ENCODE data around the gene PDE5A. TPM values are rescaled to one million over a fixed set of nuclear protein-coding genes. Genes with fewer than 3 reads are reported as not detected.
"Not testable (repeated sequence)": the region's sequence is repeated elsewhere in the genome, so short reads cannot be mapped to it uniquely, and the experiment has no call there.

The PDE5A gene
- total RNA-seq, 2 donors from 2014 or later, result 6.7 to 43.2 TPM

- Mint-ChIP-seq H3K27ac (no peak overlapping the region), H3K4me3 (no peak overlapping the region), H3K4me1 (peaks cover 5% of the 10 kb centered on the region), H3K36me3 (ENCODE audit: low read depth) (peaks cover 7% of the 10 kb centered on the region), H3K27me3 (no peaks in the 10 kb centered on the region)
- ATAC-seq, result no peak
- no peaks in the 10 kb centered on the region for H3K9me3 ChIP-seq (ENCODE audit: control insufficient read depth, low read length, poor library complexity, severe bottlenecking)
- no peak for DNase-seq
Measured at GRCh38 chr4:119480331-119480730, 148.3 kb downstream of the PDE5A start.

GRCh38 chr4:119479835-119480234, 148.8 kb downstream of the PDE5A start:
- DNase-seq (no peak), ATAC-seq (no peak)
- H3K9me3 ChIP-seq (ENCODE audit: control insufficient read depth, low read length, poor library complexity, severe bottlenecking), result no peaks in the 10 kb centered on the region
- H3K36me3 Mint-ChIP-seq (ENCODE audit: low read depth), result peaks cover 7% of the 10 kb centered on the region
- peaks cover 5% of the 10 kb centered on the region for H3K4me1 Mint-ChIP-seq
- no peaks in the 10 kb centered on the region for H3K27me3 Mint-ChIP-seq
- H3K4me3 Mint-ChIP-seq, result no peak overlapping the region
- H3K27ac Mint-ChIP-seq, result no peak overlapping the region

DNA sequence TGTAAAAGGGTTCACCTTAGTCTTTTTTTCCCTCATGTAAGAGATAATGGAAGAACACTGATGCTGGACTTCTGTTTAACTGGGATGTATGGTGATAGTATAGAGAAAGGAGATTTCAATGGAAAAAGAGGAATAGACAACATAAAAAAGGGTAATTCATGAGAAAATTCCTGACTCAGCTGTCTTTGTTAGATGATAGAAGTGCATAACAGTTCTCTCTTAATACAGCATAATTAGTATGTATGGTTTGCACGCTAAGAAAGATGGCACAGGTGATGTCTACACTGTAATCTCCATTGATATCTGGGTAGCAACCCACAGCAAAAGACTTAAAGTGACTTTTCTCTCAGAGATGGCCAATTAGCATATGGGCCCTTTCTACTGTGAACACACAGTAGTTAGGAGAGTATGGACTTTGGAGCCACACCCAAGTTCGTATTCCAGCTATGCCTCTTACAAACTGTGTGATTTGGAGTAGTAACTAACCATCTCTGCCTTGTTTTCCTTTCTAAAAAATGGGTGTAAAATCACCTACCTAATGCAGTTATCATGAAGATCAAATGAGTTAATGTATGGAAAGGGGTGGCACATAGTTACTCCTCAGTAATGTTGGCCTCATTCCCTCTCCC, 149.3 kb downstream of the PDE5A start:
- H3K4me1 Mint-ChIP-seq, result peaks cover 5% of the 10 kb centered on the region
- H3K9me3 ChIP-seq (ENCODE audit: control insufficient read depth, low read length, poor library complexity, severe bottlenecking), result no peaks in the 10 kb centered on the region
- ATAC-seq, result no peak

GRCh38 chr4:119478446-119479179, 150.0 kb downstream of the PDE5A start:
- ATAC-seq (no peak), DNase-seq (no peak)
- Mint-ChIP-seq H3K36me3 (ENCODE audit: low read depth) (peaks cover 7% of the 10 kb centered on the region), H3K27me3 (no peaks in the 10 kb centered on the region), H3K4me1 (peaks cover 5% of the 10 kb centered on the region), H3K4me3 (no peak overlapping the region), H3K27ac (no peak overlapping the region)
- H3K9me3 ChIP-seq (ENCODE audit: control insufficient read depth, low read length, poor library complexity, severe bottlenecking), result no peaks in the 10 kb centered on the region

More for the DNA sequence above, 149.3 kb downstream of the PDE5A start:
- no peak overlapping the region for H3K27ac Mint-ChIP-seq
- peaks cover 7% of the 10 kb centered on the region for H3K36me3 Mint-ChIP-seq (ENCODE audit: low read depth)
- no peak overlapping the region for H3K4me3 Mint-ChIP-seq
- H3K27me3 Mint-ChIP-seq, result no peaks in the 10 kb centered on the region
- DNase-seq, result no peak

GRCh38 chr4:119477412-119478053, 151.1 kb downstream of the PDE5A start:
- no peak for ATAC-seq
- Mint-ChIP-seq H3K27me3 (no peaks in the 10 kb centered on the region), H3K4me1 (peaks cover 5% of the 10 kb centered on the region), H3K27ac (no peak overlapping the region), H3K36me3 (ENCODE audit: low read depth) (peaks cover 4% of the 10 kb centered on the region), H3K4me3 (no peak overlapping the region)
- no peaks in the 10 kb centered on the region for H3K9me3 ChIP-seq (ENCODE audit: control insufficient read depth, low read length, poor library complexity, severe bottlenecking)
- no peak for DNase-seq

DNA sequence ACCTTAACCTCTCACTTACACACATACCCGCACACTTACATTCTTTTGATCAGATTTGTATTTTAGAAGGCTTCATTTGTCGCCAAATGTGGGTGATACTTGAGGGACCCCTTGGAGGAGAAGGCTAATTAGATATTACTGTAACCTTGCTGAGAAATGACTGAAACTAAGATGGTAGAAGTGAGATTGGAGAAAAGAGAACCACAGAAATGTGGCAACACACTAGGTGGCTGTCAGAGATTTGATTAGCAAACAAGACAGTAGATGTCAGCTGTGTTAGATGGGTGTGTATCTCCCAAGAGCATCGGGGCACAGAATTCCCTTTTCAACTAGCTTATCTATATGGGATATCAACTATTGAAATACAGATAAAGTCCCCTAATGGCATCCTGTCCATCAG, 157.3 kb downstream of the PDE5A start:
- Mint-ChIP-seq H3K36me3 (ENCODE audit: low read depth) (peaks cover 10% of the 10 kb centered on the region), H3K27ac (no peak overlapping the region), H3K4me3 (no peak overlapping the region), H3K4me1 (peaks cover 6% of the 10 kb centered on the region), H3K27me3 (no peaks in the 10 kb centered on the region)
- ATAC-seq, result no peak
- DNase-seq, result no peak
- H3K9me3 ChIP-seq (ENCODE audit: control insufficient read depth, low read length, poor library complexity, severe bottlenecking), result no peaks in the 10 kb centered on the region

GRCh38 chr4:119470737-119471063, 157.9 kb downstream of the PDE5A start:
- not testable (repeated sequence) for ATAC-seq; DNase-seq; H3K27me3 Mint-ChIP-seq; H3K4me3 Mint-ChIP-seq; H3K4me1 Mint-ChIP-seq; H3K9me3 ChIP-seq (ENCODE audit: control insufficient read depth, low read length, poor library complexity, severe bottlenecking); H3K27ac Mint-ChIP-seq
- H3K36me3 Mint-ChIP-seq (ENCODE audit: low read depth), result peaks cover 10% of the 10 kb centered on the region

DNA sequence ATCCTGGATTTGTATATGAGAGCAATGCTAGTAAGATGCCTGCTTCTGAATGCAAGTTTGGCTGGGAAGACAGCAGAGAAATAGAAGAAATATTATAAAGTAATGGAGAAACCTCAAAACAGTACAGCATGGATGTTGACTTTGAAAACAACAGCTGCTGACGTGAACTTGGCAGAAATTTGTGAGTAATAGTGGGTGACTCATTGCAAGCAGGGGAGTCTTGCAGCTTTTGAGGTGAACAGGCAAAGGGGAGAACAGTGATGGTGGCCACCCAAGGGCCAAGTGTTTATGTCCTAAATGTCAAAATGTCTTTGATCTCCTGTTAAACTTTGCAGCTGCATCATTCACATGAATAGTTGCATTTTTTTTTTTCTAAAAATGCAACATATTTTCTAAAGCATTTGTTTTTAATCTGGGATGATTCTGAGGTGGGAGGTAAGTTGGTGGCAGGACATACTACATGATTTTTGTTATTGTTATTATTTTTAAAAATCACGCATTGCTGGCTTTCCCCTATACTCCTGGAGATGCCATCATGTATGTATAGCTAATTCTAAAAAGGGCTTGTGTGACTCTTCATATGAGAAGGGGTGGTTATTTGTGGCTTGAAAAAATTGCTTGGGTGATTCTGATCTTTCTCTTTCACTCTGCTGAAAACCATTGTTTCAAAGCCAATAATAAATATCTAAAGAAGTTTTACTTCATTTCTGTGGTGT, 158.4 kb downstream of the PDE5A start:
- peaks cover 10% of the 10 kb centered on the region for H3K36me3 Mint-ChIP-seq (ENCODE audit: low read depth)
- H3K9me3 ChIP-seq (ENCODE audit: control insufficient read depth, low read length, poor library complexity, severe bottlenecking); H3K4me1 Mint-ChIP-seq; H3K4me3 Mint-ChIP-seq; H3K27me3 Mint-ChIP-seq; ATAC-seq; DNase-seq; H3K27ac Mint-ChIP-seq: not testable (repeated sequence)

GRCh38 chr4:119469039-119469438, 159.6 kb downstream of the PDE5A start:
- not testable (repeated sequence) for H3K27ac Mint-ChIP-seq; ATAC-seq; H3K4me3 Mint-ChIP-seq; H3K4me1 Mint-ChIP-seq; H3K27me3 Mint-ChIP-seq; H3K9me3 ChIP-seq (ENCODE audit: control insufficient read depth, low read length, poor library complexity, severe bottlenecking); DNase-seq
- peaks cover 10% of the 10 kb centered on the region for H3K36me3 Mint-ChIP-seq (ENCODE audit: low read depth)

DNA sequence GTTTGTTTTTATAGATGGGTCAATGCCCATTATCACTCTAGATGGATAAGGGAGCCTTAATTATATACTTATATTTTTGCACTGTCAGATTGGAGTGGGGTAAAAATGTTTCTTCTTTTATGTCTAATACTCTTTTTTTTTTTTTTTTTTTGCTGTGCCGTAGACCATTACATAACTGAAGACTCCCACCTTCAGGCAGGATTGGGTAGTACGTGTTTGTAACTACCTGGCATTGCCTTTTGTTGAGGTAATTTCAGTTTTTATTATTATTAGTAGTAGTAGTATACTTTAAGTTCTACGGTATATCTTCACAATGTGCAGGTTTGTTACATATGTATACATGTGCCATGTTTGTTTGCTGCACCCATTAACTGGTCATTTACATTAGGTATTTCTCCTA, 165.9 kb downstream of the PDE5A start:
- H3K4me3 Mint-ChIP-seq; H3K9me3 ChIP-seq (ENCODE audit: control insufficient read depth, low read length, poor library complexity, severe bottlenecking); H3K36me3 Mint-ChIP-seq (ENCODE audit: low read depth); H3K4me1 Mint-ChIP-seq; H3K27ac Mint-ChIP-seq; ATAC-seq; H3K27me3 Mint-ChIP-seq: not testable (repeated sequence)
- peak in 1 of 3 donors; percentile 17 for DNase-seq

DNA sequence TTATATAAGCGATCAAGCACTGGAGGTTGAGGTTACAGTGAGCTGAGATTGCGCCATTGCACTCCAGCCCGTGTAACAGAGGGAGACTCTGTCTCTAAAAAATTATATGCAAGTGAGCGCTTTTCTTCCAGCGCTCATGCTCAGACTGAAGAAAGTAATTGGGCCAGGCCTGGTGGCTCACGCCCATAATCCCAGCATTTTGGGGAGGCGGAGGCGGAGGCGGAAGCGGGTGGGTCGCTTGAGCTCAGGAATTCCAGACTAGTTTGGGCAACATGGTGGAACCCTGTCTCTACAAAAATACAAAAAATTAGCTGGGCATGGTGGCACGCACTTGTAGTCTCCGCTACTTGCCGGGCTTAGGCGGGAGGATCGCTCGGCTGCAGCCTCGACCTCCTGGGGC, 172.9 kb downstream of the PDE5A start:
- not testable (repeated sequence) for H3K4me1 Mint-ChIP-seq; DNase-seq; H3K27me3 Mint-ChIP-seq; ATAC-seq; H3K9me3 ChIP-seq (ENCODE audit: control insufficient read depth, low read length, poor library complexity, severe bottlenecking); H3K36me3 Mint-ChIP-seq (ENCODE audit: low read depth)
- H3K27ac Mint-ChIP-seq, result peak overlapping the region; percentile 21
- peak overlapping the region; percentile 82 for H3K4me3 Mint-ChIP-seq

GRCh38 chr4:119454491-119455270, 173.9 kb downstream of the PDE5A start:
- H3K4me1 Mint-ChIP-seq; H3K36me3 Mint-ChIP-seq (ENCODE audit: low read depth); H3K9me3 ChIP-seq (ENCODE audit: control insufficient read depth, low read length, poor library complexity, severe bottlenecking); H3K27me3 Mint-ChIP-seq: not testable (repeated sequence)
- Mint-ChIP-seq H3K4me3 (peak overlapping the region; percentile 84), H3K27ac (peak overlapping the region; percentile 94)
- ATAC-seq (peak; percentile 98), DNase-seq (peak; percentile 91 to 99 (median 97))

- Mint-ChIP-seq H3K27ac (peak overlapping the region; percentile 94), H3K4me3 (peak overlapping the region; percentile 84)
- not testable (repeated sequence) for H3K36me3 Mint-ChIP-seq (ENCODE audit: low read depth); H3K27me3 Mint-ChIP-seq; H3K9me3 ChIP-seq (ENCODE audit: control insufficient read depth, low read length, poor library complexity, severe bottlenecking); DNase-seq; H3K4me1 Mint-ChIP-seq
- peak; percentile 29 for ATAC-seq
Measured at GRCh38 chr4:119454151-119454490, 174.5 kb downstream of the PDE5A start.
